Skeletal muscle cell (primary cell): ENCODE results near the gene AVEN.
"Not testable (repeated sequence)": the region's sequence is repeated elsewhere in the genome, so short reads cannot be mapped to it uniquely, and the experiment has no call there.

Source experiments
- DNase-seq: peaks from one replicate; pipeline ENCODE4 v3.0.0-alpha.2; 2010; ENCODE audit warnings: low read depth
- H3K4me3 ChIP-seq: 2 replicates; pipeline ENCODE4 v1.5.1; 2011; ENCODE audit warnings: low read depth, mild to moderate bottlenecking, control low read depth, low read length, moderate library complexity

Gene AVEN

DNA sequence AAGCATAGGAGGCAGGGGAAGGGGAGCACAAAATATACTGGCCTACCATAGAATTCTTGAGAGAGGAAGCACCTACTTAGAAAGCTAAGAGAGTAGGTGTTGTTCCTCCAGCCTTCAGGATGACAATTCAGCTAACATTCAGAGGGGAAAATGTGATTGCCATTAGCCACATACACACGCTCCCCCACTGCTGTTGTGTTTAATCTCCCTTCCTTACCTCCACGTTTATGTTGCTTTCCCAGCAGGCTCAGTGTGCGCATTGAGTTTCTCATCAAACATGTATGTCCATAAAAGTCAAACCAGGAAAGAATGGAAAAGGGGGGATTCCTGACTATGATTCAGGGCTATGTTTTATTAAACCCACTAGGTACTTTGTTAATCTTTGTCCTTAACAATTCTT lies 215.9 kb downstream of the AVEN start:
- H3K4me3 ChIP-seq = no peak overlapping the region
- no peak for DNase-seq

DNA sequence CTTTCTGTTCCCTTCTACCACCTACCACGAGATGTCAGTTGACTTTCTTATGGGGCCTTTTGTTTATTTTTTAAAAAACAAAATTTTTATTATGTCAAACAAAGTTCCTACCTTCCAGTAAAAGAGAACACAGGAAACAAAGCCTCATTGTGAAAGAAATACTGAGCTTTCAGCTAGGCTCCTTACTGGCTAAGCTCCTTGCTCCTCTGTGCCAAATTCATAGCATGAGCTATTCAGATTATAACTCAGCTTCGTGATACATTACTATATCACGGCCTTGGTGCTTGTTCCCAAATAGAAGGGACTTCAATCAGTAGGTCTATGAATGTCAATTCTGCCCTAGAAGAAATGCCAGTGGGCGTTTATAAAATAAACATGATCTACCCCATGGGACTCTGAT lies 216.5 kb downstream of the AVEN start:
- no peak overlapping the region for H3K4me3 ChIP-seq
- DNase-seq = no peak

- not testable (repeated sequence) for DNase-seq, H3K4me3 ChIP-seq
Observed at GRCh38 chr15:33819499-33819898, 219.5 kb downstream of the AVEN start.
